Keratinocyte (primary cell): ENCODE results near the gene PRKRA.

Experiments used
- CTCF ChIP-seq, 3 experiments: IDR thresholded peaks in 1 of 3; conservative IDR thresholded peaks in 1 of 3; optimal IDR thresholded peaks in 1 of 3; 2 replicates in 2 of 3; 3 replicates in 1 of 3; pipeline versions ENCODE3 to v1.5.1; 2011; ENCODE audit warnings: low read length in 3 of 3, mild to moderate bottlenecking in 3 of 3, moderate library complexity in 2 of 3, control low read depth in 1 of 3, inconsistent platforms in 1 of 3; ENCODE audit not compliant: insufficient read depth in 2 of 3; ENCODE audit errors: extremely low read depth in 1 of 3
- EZH2 ChIP-seq: IDR thresholded peaks from one replicate; pipeline ENCODE4 v1.6.1; 2012; ENCODE audit warnings: inconsistent platforms, mild to moderate bottlenecking, low read length, moderate library complexity

- TF ChIP-seq CTCF (optimal IDR thresholded peaks at IDR 0.05 in 1 of 3, IDR thresholded peaks at IDR 0.05 in 1 of 3, conservative IDR thresholded peaks at IDR 0.05 in 1 of 3; ENCODE audit: extremely low read depth in 1 of 3, insufficient read depth in 2 of 3, low read length in 3 of 3) (no peak), EZH2 (no peak)
Observed at GRCh38 chr2:178478130-178478438, 27.1 kb upstream of the PRKRA start.
